Activated CD8-positive, alpha-beta T cell treated with anti-CD3 and anti-CD28 coated beads for 36 hours (primary cell): Measurements from ENCODE around the gene TLR10. TPM values are rescaled to one million over a fixed set of nuclear protein-coding genes. Genes with fewer than 3 reads are reported as not detected.

Source experiments
- ATAC-seq: fragments of 200-7000 bp; cut with Tn5 transposase; one replicate; pipeline ENCODE4 v1.10.0; 2021; ENCODE audit warnings: mild to moderate bottlenecking, moderate library complexity
- CTCF ChIA-PET: fragments of 350-600 bp; sonication (Branson Sonifier 250); formaldehyde crosslinking; loops from one replicate; lab custom pipeline; 2021; ENCODE audit warnings: antibody characterized with exemption; lab: Charles Lee
- POLR2A ChIA-PET: fragments of 350-600 bp; sonication (Branson Sonifier 250); formaldehyde crosslinking; loops from one replicate; lab custom pipeline; 2021; ENCODE audit warnings: antibody characterized with exemption; lab: Charles Lee
- DNase-seq: peaks from one replicate; pipeline ENCODE4 v3.0.0-alpha.2; 2020
- H3K27ac Mint-ChIP-seq: one replicate; pipeline ENCODE4 v1.8.0; 2021; ENCODE audit warnings: mild to moderate bottlenecking, mixed read lengths
- H3K27me3 Mint-ChIP-seq: one replicate; pipeline ENCODE4 v1.8.0; 2021; ENCODE audit warnings: mixed read lengths
- H3K36me3 Mint-ChIP-seq: one replicate; pipeline ENCODE4 v1.8.0; 2021; ENCODE audit warnings: low read depth, mixed read lengths
- H3K4me1 Mint-ChIP-seq: one replicate; pipeline ENCODE4 v1.8.0; 2021; ENCODE audit warnings: low read depth, mixed read lengths
- H3K4me3 Mint-ChIP-seq: one replicate; pipeline ENCODE4 v1.8.0; 2021; ENCODE audit warnings: mild to moderate bottlenecking, moderate library complexity, mixed read lengths
- H3K9me3 Mint-ChIP-seq: one replicate; pipeline ENCODE4 v1.8.0; 2021; ENCODE audit warnings: mixed read lengths
- CTCF ChIP-seq: fragments of 200-600 bp; IDR thresholded peaks from one replicate; pipeline ENCODE4 v1.8.0; 2022; ENCODE audit warnings: antibody characterized with exemption, mild to moderate bottlenecking
- intact Hi-C: fragments of 100-400 bp; cut with micrococcal nuclease; formaldehyde crosslinking; loops from one replicate; pipeline ENCODE4 v1.10.0; 2022
- total RNA-seq, 2 experiments: library from RNA; stranded (reverse); gene quantifications; one replicate each; pipeline ENCODE4 v1.2.3, GENCODE V29; 2021

TLR10 gene
- total RNA-seq, 2 experiments from 2014 or later = 0.11 to 0.22 TPM

- no peaks in the 10 kb centered on the region for H3K36me3 Mint-ChIP-seq
- TF ChIP-seq CTCF = no peak
- H3K27ac Mint-ChIP-seq = no peak overlapping the region
- no peaks in the 10 kb centered on the region for H3K27me3 Mint-ChIP-seq
- ChIA-PET POLR2A (no interaction called here), CTCF (interaction anchor here (0.6 to 7.1 kb wide), 21 partner anchors 12 to 889 kb away, joined by 3 to 136 read pairs (median 4); partner anchors contain the start of gene TLR10)
- H3K4me3 Mint-ChIP-seq = no peak overlapping the region
- ATAC-seq (no peak), DNase-seq (no peak)
- peaks cover 12% of the 10 kb centered on the region for H3K9me3 Mint-ChIP-seq
- intact Hi-C loops = loop anchor here (2.0 to 10.0 kb wide), 3 partner anchors 48 to 668 kb away; no protein-coding TSS in a partner anchor
- peaks cover 15% of the 10 kb centered on the region for H3K4me1 Mint-ChIP-seq
These were observed 52.3 kb downstream of the TLR10 start for GRCh38 chr4:38730493-38730829.

- no peak for TF ChIP-seq CTCF
- H3K27me3 Mint-ChIP-seq = no peaks in the 10 kb centered on the region
- peaks cover 9% of the 10 kb centered on the region for H3K9me3 Mint-ChIP-seq
- ChIA-PET POLR2A (interaction anchor here (0.6 to 0.8 kb wide), 2 partner anchors 235 to 476 kb away, joined by 3 read pairs; no protein-coding TSS in a partner anchor), CTCF (interaction anchor here (1.1 to 7.1 kb wide), 4 partner anchors 41 to 549 kb away, joined by 3 to 136 read pairs (median 4); partner anchors contain the start of gene TLR10)
- DNase-seq (no peak), ATAC-seq (no peak)
- H3K4me1 Mint-ChIP-seq = peaks cover 19% of the 10 kb centered on the region
- no peaks in the 10 kb centered on the region for H3K36me3 Mint-ChIP-seq
- intact Hi-C loops = no loop called here
- H3K4me3 Mint-ChIP-seq = no peak overlapping the region
- H3K27ac Mint-ChIP-seq = no peak overlapping the region
These were observed 54.1 kb downstream of the TLR10 start for GRCh38 chr4:38728631-38729141.

GRCh38 chr4:38724475-38724808 is 58.3 kb downstream of the TLR10 start:
- no peak for TF ChIP-seq CTCF
- CTCF ChIA-PET = interaction anchor here (2.9 kb wide), 1 partner anchor 545 kb away, joined by 13 read pairs; no protein-coding TSS in a partner anchor
- POLR2A ChIA-PET = no interaction called here
- H3K4me1 Mint-ChIP-seq = peaks cover 4% of the 10 kb centered on the region
- ATAC-seq = no peak
- no peaks in the 10 kb centered on the region for H3K36me3 Mint-ChIP-seq
- DNase-seq = no peak
- no peak overlapping the region for H3K4me3 Mint-ChIP-seq
- intact Hi-C loops = no loop called here
- H3K27me3 Mint-ChIP-seq = peaks cover 2% of the 10 kb centered on the region
- H3K9me3 Mint-ChIP-seq = no peaks in the 10 kb centered on the region
- H3K27ac Mint-ChIP-seq = no peak overlapping the region

- no peaks in the 10 kb centered on the region for H3K9me3 Mint-ChIP-seq
- peaks cover 2% of the 10 kb centered on the region for H3K27me3 Mint-ChIP-seq
- peaks cover 4% of the 10 kb centered on the region for H3K4me1 Mint-ChIP-seq
- intact Hi-C loops = no loop called here
- ATAC-seq = no peak
- POLR2A ChIA-PET = no interaction called here
- no peak for DNase-seq
- CTCF ChIA-PET = interaction anchor here (1.0 to 2.9 kb wide), 2 partner anchors 12 to 544 kb away, joined by 3 to 13 read pairs; no protein-coding TSS in a partner anchor
- H3K36me3 Mint-ChIP-seq = no peaks in the 10 kb centered on the region
- TF ChIP-seq CTCF = no peak
- no peak overlapping the region for H3K4me3 Mint-ChIP-seq
- no peak overlapping the region for H3K27ac Mint-ChIP-seq
These were observed 58.9 kb downstream of the TLR10 start for GRCh38 chr4:38723726-38724474.

- intact Hi-C loops = no loop called here
- TF ChIP-seq CTCF = no peak
- peaks cover 4% of the 10 kb centered on the region for H3K4me1 Mint-ChIP-seq
- no peak overlapping the region for H3K4me3 Mint-ChIP-seq
- ATAC-seq = no peak
- peaks cover 2% of the 10 kb centered on the region for H3K27me3 Mint-ChIP-seq
- DNase-seq = no peak
- ChIA-PET CTCF (interaction anchor here (1.0 to 2.9 kb wide), 3 partner anchors 13 to 543 kb away, joined by 3 to 13 read pairs (median 3); no protein-coding TSS in a partner anchor), POLR2A (no interaction called here)
- H3K27ac Mint-ChIP-seq = no peak overlapping the region
- H3K9me3 Mint-ChIP-seq = no peaks in the 10 kb centered on the region
- H3K36me3 Mint-ChIP-seq = no peaks in the 10 kb centered on the region
These were observed 59.7 kb downstream of the TLR10 start for GRCh38 chr4:38723114-38723513.
